HepG2 (cell line): Measurements from ENCODE around the gene RAB3D. TPM values are rescaled to one million over a fixed set of nuclear protein-coding genes. Genes with fewer than 3 reads are reported as not detected.

ENCODE experiments used
- AKNA ChIP-seq: sonication (generic); formaldehyde crosslinking; IDR thresholded peaks from 2 replicates; pipeline ENCODE4 v1.4.0; 2020; ENCODE audit warnings: missing genetic modification reagents, borderline replicate concordance
- HMGA1 ChIP-seq: sonication (generic); formaldehyde crosslinking; conservative IDR thresholded peaks from 2 replicates; pipeline ENCODE4 v1.4.0; 2020; ENCODE audit warnings: missing genetic modification reagents
- MED13 ChIP-seq: sonication (generic); formaldehyde crosslinking; IDR thresholded peaks from 2 replicates; pipeline ENCODE4 v1.5.0; 2020; ENCODE audit warnings: missing genetic modification reagents
- MIER3 ChIP-seq: IDR thresholded peaks from 2 replicates; pipeline ENCODE4 v1.6.1; 2016; ENCODE audit warnings: missing compliant biosample characterization, borderline replicate concordance
- NFE2 ChIP-seq: sonication (generic); formaldehyde crosslinking; IDR thresholded peaks from 2 replicates; pipeline ENCODE4 v1.4.0; 2020; ENCODE audit warnings: missing genetic modification reagents
- RERE ChIP-seq: IDR thresholded peaks from 2 replicates; pipeline ENCODE4 v1.6.1; 2016; ENCODE audit warnings: low read depth, missing genetic modification reagents, missing compliant biosample characterization
- ZBTB46 ChIP-seq: sonication (generic); formaldehyde crosslinking; IDR thresholded peaks from 2 replicates; pipeline ENCODE4 v1.4.0; 2020; ENCODE audit warnings: mild to moderate bottlenecking, missing genetic modification reagents, borderline replicate concordance
- ZFP36 ChIP-seq: fragments of 150-350 bp; IDR thresholded peaks from 2 replicates; pipeline ENCODE4 v1.6.1; 2018; ENCODE audit warnings: borderline replicate concordance, low read length, low read depth; ENCODE audit not compliant: partially characterized antibody
- ZNF263 ChIP-seq: sonication (generic); formaldehyde crosslinking; IDR thresholded peaks from 2 replicates; pipeline ENCODE4 v1.4.0; 2020; ENCODE audit warnings: missing genetic modification reagents
- ZNF775 ChIP-seq: sonication (generic); formaldehyde crosslinking; IDR thresholded peaks from 2 replicates; pipeline ENCODE4 v1.4.0; 2020; ENCODE audit warnings: missing genetic modification reagents, mild to moderate bottlenecking, moderate library complexity, borderline replicate concordance
- polyA plus RNA-seq, 8 experiments: library from polyadenylated mRNA; depleted of rRNA in 3 of 8; stranded (reverse) in 7 of 8; unstranded in 1 of 8; fragments of >200 nt; fragmentation: Illumina TruSeq in 4 of 8; extraction: Trizol in 4 of 8; gene quantifications; 2 replicates each; pipeline versions ENCODE4 v1.2.1 to v1.2.3, GENCODE V29; 2011 to 2016; ENCODE audit warnings: low read depth in 4 of 8, missing spikeins in 1 of 8, mixed read lengths in 1 of 8; ENCODE audit not compliant: insufficient read depth in 1 of 8
- total RNA-seq, 5 experiments: library from RNA; depleted of rRNA; stranded (reverse); fragments of >200 nt; fragmentation: Illumina TruSeq; extraction: Trizol; gene quantifications; 2 replicates each; pipeline ENCODE4 v1.2.3, GENCODE V29; 2016; ENCODE audit warnings: low read depth in 1 of 5
- TF ChIP-seq, protein P1 (sequence below): sonication (generic); formaldehyde crosslinking; IDR thresholded peaks from 2 replicates; pipeline ENCODE4 v1.9.0; 2022; ENCODE audit warnings: missing genetic modification reagents, mild to moderate bottlenecking, borderline replicate concordance
- TF ChIP-seq, protein P2 (sequence below): sonication (generic); formaldehyde crosslinking; IDR thresholded peaks from 2 replicates; pipeline ENCODE4 v1.8.0; 2022; ENCODE audit warnings: mild to moderate bottlenecking, missing genetic modification reagents

The RAB3D gene
- total and polyA plus RNA-seq, 2 of the 13 experiments (the other 11 are each of a cell fraction or from before 2014, with no cell fraction given) = 2.0 to 16.1 TPM

- TF ChIP-seq RERE (no peak), ZFP36 (no peak), NFE2 (CRISPR knock-in tag) (no peak), ZBTB46 (CRISPR knock-in tag) (no peak; the same call in 1 of the 2 replicates), AKNA (CRISPR knock-in tag) (no peak), HMGA1 (no peak), MIER3 (CRISPR knock-in tag) (peak; percentile 63; the same call in 1 of the 2 replicates), MED13 (no peak), ZNF775 (CRISPR knock-in tag) (no peak), ZNF263 (CRISPR knock-in tag) (0 out of 2 replicates have a peak, but pooled peaks have one; percentile 31)
- TF ChIP-seq, protein P1, sequence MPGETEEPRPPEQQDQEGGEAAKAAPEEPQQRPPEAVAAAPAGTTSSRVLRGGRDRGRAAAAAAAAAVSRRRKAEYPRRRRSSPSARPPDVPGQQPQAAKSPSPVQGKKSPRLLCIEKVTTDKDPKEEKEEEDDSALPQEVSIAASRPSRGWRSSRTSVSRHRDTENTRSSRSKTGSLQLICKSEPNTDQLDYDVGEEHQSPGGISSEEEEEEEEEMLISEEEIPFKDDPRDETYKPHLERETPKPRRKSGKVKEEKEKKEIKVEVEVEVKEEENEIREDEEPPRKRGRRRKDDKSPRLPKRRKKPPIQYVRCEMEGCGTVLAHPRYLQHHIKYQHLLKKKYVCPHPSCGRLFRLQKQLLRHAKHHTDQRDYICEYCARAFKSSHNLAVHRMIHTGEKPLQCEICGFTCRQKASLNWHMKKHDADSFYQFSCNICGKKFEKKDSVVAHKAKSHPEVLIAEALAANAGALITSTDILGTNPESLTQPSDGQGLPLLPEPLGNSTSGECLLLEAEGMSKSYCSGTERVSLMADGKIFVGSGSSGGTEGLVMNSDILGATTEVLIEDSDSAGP (CRISPR knock-in tag) = peak; percentile 81; the same call in 1 of the 2 replicates
- TF ChIP-seq, protein P2, sequence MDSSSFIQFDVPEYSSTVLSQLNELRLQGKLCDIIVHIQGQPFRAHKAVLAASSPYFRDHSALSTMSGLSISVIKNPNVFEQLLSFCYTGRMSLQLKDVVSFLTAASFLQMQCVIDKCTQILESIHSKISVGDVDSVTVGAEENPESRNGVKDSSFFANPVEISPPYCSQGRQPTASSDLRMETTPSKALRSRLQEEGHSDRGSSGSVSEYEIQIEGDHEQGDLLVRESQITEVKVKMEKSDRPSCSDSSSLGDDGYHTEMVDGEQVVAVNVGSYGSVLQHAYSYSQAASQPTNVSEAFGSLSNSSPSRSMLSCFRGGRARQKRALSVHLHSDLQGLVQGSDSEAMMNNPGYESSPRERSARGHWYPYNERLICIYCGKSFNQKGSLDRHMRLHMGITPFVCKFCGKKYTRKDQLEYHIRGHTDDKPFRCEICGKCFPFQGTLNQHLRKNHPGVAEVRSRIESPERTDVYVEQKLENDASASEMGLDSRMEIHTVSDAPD (CRISPR knock-in tag) = no peak
These were observed 35.1 kb upstream of the RAB3D start, which contains the start of gene SWSAP1 (continued) for GRCh38 chr19:11374433-11375142.
